ENCODE data around the gene UTS2B.

UTS2B gene

DNA sequence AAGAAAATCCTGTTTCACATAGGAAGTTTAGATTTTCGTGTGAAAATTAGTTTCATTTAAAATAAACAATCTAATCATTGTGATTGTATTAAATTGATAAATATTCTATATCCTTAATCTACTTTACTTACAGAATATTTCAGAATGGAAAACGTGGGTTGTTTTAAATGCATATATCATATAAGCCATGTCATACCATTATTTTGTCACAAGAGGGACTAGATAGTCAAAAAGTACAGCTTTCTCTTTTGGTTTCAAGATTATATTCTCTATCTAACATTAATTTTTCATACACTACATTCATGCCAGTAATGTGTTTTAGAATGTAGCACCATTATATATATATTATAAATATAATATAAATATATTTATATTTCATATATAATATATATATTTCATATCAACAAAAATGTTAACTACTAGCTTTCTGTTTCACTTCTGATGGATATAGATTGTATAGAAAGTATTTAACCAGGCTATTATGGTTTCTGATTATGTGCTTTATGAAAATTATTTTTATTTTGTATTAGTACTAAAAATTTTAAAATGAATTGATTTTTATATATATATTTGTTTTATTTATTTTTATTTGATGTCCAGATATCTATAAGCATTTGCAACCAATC is 86.0 kb downstream of the UTS2B start:
- no peak for DNase-seq (ENCODE audit: low read depth in 1 of 2, low spot score in 1 of 2)

DNA sequence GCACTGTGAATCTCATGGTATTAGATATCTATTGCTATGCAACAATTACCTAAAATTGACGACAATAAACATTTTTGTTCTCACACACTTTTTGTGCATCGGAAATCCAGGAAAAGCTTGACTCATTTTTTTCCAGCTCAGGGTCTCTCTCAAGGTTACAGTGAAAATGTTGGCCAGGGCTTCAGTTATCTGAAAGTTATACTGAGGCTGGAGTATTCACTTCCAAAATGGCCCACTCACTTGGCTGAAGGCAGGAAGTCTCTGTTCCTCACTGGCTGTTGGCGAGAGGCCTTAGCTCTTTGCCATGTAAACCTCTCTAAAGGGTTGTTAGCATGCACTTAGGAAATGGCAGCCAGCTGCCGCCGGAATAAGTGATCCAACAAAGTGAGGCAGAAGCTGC is 89.8 kb downstream of the UTS2B start:
- no peak for DNase-seq (ENCODE audit: low read depth in 1 of 2, low spot score in 1 of 2)

DNA sequence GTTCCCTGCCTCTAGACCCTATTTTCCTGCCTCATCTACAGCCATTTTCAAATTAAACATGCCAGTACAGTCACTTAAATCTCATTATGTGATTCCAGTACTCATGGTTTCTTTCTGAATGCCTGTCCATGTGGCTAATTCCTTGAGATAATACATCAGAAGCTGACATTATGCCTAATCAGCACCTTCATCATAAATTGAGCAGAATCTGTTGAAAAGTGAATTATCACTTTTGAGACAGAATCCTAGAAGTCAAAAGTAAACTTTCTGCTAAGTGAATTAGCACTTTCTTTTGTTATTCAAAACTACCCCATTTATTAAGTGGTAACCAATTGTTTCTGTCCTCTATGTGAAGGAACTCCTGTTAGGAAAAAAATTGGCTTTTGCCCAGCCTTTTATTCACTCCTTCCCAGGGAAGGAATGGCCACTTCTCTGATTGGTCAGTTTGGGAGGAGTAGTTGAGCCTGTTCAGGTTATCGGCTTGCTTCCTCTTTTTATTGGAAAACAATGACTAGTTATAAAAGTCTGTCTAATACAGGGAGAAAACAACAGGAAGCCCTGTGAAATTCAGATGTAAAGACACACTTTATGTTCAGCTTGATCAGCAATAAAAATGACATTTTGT is 90.8 kb downstream of the UTS2B start:
- no peak for DNase-seq (ENCODE audit: low read depth in 1 of 2, low spot score in 1 of 2)

- DNase-seq (ENCODE audit: low read depth in 1 of 2, low spot score in 1 of 2): no peak
Observed at GRCh38 chr3:191238321-191238817, 92.0 kb downstream of the UTS2B start.

DNA sequence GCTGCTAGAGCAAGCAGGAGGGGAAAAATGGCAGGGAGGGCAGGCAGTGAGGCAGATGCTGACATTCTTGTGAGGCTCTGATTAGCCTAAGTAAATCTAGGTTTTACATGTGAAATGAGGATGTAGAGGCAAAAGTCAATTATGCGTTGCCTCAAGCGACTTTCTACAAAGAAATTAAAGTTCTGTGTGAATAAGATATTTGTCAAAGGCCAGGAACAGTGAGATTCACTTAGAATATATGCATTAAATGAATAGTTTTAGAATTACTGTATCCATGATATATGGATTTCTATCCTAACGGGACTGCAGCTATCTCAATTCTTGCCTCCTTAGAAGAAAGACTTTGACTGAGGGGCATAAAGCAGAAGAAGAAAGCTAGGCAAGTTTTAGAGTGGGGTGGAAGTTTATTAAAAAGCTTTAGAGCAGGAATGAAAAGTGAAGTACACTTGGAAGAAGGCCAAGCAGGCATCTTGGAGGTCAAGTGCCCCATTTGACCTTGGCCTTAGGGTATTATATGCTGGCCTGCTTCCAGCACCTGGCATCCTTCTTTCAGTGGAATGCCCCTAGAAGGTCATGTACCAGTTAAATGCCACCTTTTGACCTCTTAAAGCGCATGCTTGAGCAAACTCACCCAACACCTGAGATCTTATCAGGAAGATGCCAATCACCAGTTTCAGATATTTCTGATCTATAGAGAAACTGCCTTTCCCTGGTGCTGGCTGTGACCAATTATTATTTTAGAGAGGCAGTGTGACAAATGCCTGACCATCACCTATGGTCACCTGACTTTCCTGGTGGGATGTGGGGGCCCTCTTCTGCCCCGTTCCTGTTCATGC is 93.1 kb downstream of the UTS2B start:
- DNase-seq (ENCODE audit: low read depth in 1 of 2, low spot score in 1 of 2): no peak

GRCh38 chr3:191236646-191237045 is 93.7 kb downstream of the UTS2B start:
- no peak for DNase-seq (ENCODE audit: low read depth in 1 of 2, low spot score in 1 of 2)

- no peak for DNase-seq (ENCODE audit: low read depth in 1 of 2, low spot score in 1 of 2)
Observed at GRCh38 chr3:191235331-191236314, 94.7 kb downstream of the UTS2B start.

DNA sequence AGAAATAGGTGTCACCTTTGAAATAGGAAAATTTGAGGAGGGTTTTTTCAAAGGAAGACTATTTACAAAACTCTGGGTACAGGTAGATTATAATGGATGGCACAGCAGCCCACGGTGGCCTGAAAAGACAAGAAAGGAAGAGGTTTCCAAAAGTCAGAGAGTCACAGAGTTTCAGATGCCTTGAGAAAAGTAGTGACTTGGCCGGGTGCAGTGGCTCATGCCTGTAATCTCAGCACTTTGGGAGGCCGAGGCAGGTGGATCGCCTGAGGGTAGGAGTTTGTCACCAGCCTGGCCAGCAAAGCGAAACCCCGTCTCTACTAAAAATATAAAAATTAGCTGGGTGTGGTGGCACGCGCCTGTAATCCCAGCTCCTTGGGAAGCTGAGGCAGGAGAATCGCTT is 96.1 kb downstream of the UTS2B start:
- no peak for DNase-seq (ENCODE audit: low read depth in 1 of 2, low spot score in 1 of 2)

DNA sequence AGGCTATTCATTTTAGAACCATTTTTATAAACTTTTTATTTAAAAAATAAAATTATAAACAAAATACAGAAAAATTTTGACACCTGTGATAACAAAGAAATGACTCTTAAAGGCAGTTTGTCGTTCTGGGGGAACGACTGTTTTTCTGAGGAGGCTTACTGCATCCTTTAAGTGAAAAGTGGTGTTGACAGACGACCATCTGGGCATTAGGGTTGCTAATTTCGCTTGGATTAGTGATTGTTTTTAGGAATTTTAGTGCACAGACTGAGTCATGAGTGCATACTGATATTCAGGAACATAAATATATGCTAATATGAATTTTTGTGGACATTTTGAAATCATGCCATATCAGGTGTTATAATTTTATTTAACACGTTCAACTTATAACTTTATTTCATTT is 102.8 kb downstream of the UTS2B start:
- DNase-seq (ENCODE audit: low read depth in 1 of 2, low spot score in 1 of 2): no peak

- no peak for DNase-seq (ENCODE audit: low read depth in 1 of 2, low spot score in 1 of 2)
Observed at GRCh38 chr3:191221638-191222037, 108.7 kb downstream of the UTS2B start.

DNA sequence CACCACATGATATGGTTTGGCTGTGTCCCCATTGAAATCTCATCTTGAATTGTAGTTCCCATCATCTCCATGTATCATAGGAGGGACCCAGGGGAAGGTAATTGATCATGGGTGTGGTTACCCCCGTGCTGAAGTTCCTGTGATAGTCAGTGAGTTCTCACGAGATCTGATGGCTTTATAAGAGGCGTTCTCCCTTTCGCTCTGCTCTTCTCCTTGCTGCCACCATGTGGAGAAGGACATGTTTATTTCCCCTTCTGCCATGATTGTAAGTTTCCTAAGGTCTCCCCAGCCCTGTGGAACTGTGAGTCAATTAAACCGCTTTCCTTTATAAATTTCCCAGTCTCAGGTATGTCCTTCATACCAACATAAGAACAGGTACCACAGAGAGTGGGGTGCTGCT is 109.4 kb downstream of the UTS2B start:
- no peak for DNase-seq (ENCODE audit: low read depth in 1 of 2, low spot score in 1 of 2)

GRCh38 chr3:191217301-191217700 is 113.0 kb downstream of the UTS2B start:
- DNase-seq (ENCODE audit: low read depth in 1 of 2, low spot score in 1 of 2): no peak

All from stimulated activated CD4-positive, alpha-beta T cell treated with anti-CD3 and anti-CD28 coated beads, Interleukin-15, amount 100 ng/mL, for 1 hour (primary cell).